ENCODE measurements around the gene SLC43A1.

DNA sequence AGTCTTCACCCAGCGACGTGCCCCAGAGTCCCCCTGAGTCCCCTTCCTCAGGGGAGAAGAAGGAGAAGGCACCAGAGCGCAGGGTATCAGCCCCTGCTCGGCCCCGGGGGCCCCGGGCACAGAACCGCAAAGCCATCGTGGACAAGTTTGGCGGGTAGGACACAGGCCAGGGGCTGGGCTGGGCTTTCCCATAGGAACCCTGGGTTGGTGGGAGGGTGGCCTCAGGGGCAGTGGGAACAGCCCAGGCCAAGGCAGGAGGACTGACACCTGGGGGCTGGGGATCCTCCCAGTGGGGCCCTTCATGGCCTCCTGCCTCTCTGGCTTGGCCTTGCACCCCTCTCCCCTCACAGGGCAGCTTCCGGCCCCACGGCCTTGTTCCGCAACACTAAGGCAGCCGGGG is 30.4 kb upstream of the SLC43A1 start:
- TF ChIP-seq POLR2A (IDR thresholded peaks at IDR 0.05; ENCODE audit: low read depth, low read length) (no peak), POLR2AphosphoS5 (IDR thresholded peaks at IDR 0.05; ENCODE audit: low read depth, low read length) (no peak), TAF1 (IDR thresholded peaks at IDR 0.05; ENCODE audit: borderline replicate concordance, low read depth, low read length) (no peak)
